GM12874 (cell line): ENCODE measurements around the gene USP10.

Experiments
- TF ChIP-seq, protein P1 (sequence below): IDR thresholded peaks from 2 replicates; pipeline ENCODE4 v1.5.1; 2011; ENCODE audit warnings: low read depth, mild to moderate bottlenecking, control low read depth, low read length, moderate library complexity; ENCODE audit not compliant: insufficient read depth

USP10 gene

DNA sequence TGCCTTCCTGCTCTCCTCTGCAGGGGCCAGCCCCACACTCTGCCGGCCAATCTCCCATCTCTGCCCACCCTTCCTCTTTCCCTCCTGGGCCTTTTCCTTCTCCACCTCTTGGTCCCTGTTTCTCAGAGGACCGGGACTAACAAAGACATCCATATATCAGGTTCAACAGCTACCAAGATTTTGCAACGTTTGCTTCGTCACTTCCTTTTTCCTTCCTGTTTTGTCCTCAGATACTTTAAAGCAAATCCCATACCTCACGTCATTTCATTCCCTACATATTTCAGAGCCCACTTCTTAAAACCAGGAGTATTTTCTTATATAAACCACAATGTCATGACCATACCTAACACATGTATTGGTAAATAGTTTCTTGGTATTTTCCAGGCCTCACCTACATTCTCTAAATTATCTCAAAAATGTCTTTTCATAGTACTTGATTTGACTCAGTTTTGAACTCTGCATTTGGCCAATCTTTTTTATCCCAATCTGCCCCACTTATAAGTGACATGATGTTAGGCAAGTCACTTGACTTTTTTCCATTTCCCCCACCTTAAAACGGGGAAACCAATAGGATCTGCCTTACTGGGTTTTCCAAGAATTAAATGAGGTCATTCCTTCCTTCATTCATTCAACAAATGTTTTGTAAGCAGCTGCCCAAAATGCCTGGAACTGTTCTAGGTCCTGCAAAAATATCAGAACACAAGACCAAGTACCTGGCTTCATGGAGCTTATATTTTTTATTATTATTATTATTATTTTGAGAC lies 7.2 kb upstream of the USP10 start:
- TF ChIP-seq, protein P1, sequence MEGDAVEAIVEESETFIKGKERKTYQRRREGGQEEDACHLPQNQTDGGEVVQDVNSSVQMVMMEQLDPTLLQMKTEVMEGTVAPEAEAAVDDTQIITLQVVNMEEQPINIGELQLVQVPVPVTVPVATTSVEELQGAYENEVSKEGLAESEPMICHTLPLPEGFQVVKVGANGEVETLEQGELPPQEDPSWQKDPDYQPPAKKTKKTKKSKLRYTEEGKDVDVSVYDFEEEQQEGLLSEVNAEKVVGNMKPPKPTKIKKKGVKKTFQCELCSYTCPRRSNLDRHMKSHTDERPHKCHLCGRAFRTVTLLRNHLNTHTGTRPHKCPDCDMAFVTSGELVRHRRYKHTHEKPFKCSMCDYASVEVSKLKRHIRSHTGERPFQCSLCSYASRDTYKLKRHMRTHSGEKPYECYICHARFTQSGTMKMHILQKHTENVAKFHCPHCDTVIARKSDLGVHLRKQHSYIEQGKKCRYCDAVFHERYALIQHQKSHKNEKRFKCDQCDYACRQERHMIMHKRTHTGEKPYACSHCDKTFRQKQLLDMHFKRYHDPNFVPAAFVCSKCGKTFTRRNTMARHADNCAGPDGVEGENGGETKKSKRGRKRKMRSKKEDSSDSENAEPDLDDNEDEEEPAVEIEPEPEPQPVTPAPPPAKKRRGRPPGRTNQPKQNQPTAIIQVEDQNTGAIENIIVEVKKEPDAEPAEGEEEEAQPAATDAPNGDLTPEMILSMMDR = no peak

DNA sequence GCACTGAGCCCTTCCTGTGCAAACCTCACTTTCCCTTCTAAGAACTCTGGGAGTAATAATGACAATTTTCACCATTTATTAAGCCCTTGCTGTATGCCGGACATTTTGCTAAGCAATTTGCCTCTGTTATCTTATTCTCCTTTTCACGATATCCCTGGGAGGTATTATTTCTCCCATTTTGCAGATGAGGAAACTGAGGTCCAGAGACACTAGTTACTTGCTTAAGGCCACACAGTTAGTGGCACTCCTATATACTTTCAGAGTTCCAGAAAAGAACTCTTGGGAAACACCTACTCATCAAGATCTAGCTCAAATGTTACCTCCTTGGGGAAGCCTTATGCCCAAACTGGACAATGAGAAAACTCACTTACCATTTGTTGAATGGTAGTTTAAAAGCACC lies 4.8 kb upstream of the USP10 start:
- TF ChIP-seq, protein P1 = no peak

DNA sequence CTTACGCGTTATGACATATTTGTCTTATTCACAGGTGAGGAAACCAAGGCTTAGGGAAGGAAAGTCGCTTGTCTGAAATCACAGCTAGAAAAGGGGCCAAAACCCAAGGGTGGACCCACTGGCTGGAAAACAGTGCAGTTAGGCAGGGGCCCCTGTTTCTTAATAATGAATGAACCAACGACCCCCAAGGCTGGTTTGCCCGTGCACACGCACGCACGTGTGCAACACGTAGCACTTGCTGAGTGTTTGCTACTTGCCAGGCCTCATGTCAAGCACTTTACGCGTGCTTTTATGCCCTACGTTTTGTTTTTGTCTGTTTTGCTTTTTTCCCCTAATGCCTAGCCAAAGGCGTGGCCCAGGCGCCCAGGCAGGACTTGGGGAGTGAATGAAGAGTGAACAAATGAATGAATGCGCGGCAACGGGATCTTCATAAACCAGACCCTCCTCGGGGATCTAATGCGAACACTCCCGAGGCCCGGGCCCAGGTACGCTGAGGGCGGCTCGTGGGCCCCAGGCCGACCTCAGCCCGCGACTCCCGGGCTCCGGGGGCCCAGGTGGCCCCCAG lies 571 bp upstream of the USP10 start:
- TF ChIP-seq, protein P1 = no peak

DNA sequence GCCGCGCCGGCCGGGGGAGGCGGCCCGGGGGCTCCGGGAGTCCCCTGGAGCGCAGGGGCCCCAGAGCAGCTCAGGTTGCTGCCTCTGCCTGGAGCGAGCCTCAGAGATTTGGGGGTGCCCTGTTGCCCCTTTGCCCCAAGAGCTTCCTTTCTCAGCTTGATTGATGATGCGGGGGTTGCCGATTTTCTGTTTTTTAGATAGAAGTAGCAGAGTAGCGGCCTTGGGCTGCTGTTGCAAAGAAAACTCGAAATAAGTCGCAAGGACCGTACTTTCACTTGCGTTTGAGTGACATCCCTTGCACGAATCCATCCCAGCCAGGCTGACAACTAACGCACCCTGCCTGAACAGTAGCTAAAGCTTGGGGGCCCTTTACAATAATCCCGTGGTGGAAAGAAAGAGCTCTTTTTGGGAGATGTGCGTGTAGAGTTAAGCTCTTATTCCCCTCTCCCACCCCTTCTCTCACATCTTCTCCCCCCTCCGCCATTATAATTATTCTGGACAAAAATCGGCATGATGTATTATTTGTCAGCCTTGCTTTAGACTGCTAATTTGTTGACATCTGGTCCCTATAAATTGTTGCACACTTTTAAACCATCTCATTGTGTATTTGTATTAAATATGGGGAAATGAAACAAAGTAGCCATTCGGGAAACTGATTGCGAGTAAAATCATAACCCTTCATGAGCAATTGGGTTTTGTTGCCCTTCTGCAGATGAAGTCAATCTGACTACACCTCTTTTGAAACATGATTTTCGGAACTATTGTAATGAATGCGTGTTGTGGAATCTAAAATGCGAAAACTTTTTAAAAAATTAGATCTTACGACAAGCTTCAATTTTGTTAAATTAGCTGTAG lies 873 bp downstream of the USP10 start:
- TF ChIP-seq, protein P1 = no peak

DNA sequence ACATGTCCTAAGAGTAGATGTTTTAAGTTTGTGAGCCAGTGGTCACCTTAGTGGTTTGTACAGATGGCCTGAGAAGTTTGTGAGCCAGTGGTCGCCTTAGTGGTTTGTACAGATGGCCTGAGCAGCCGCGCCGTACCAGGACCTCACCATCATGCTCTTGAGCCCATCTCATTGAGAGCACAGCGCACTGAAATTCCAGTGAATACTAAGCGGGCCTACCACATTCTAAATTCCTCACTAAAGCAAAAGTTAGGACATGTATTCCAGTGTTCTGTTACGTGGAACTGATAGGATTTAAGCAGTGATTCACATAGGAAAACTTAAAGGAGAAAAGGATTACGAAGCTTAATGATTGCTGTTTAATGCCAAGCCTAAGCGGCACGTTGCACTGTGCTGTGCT lies 3.9 kb downstream of the USP10 start:
- TF ChIP-seq, protein P1 = no peak

DNA sequence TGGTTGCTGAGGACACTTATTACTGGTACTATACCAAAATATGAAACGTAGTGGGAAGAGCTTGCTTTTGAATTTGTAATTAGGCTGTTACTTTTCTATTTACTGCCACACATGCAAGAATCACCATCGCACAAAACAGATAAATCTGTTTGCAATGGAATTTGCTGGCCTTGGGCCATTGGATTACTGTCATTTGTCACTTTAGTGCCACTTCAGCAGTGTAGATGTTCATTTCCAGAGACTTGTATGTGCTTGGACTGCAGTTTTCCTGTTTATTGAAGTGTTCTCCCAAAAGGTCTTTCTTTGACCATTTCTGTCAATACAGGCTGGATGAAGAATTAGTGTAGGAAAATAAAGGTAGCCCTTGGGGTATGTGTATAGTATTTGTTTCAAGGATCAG lies 4.5 kb downstream of the USP10 start:
- TF ChIP-seq, protein P1 = no peak

DNA sequence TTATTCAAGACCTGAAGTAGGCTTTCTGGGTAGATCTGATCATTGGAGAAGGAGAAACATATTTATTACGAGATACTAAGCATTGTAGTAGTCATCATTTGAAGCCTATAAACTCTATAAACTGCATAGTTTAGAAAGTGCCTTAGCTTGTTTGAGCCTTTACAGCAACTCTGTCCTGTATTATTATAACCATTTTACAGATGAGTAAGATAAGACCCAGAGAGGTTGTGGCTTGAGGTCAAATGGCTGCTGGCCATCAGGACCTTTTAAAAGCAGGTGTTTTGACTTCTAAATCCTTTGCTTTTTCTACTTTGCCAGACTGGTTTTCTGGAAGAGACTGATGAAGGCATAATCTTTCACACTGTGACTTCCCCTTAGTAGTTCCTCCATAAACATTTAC lies 7.1 kb downstream of the USP10 start:
- TF ChIP-seq, protein P1 = no peak
